Measurements from ENCODE around the gene MAP6. TPM values are rescaled to one million over a fixed set of nuclear protein-coding genes. Genes with fewer than 3 reads are reported as not detected.

Gene MAP6
- total and polyA plus RNA-seq, 9 of the 15 experiments (the other 6 are each of a cell fraction or from before 2014, with no cell fraction given): not detected

GRCh38 chr11:75589933-75590332, 78.9 kb downstream of the MAP6 start (continued):
- TF ChIP-seq ZNF407 (IDR thresholded peaks at IDR 0.05; ENCODE audit: low read depth) (peak; percentile 63; the same call in 1 of the 2 replicates), SMARCC2 (IDR thresholded peaks at IDR 0.05; ENCODE audit: low read depth) (peak; percentile 94), DPF2 (IDR thresholded peaks at IDR 0.05) (peak; percentile 99), CCAR2 (IDR thresholded peaks at IDR 0.05; ENCODE audit: low read depth, low read length) (no peak), MTF1 (CRISPR knock-in tag; IDR thresholded peaks at IDR 0.05; ENCODE audit: borderline replicate concordance) (no peak), MCM7 (IDR thresholded peaks at IDR 0.05) (no peak), TCF3 (CRISPR knock-in tag; IDR thresholded peaks at IDR 0.05) (peak; percentile 100), RHOXF2B (CRISPR knock-in tag; conservative IDR thresholded peaks at IDR 0.05) (no peak), CSDE1 (IDR thresholded peaks at IDR 0.05) (no peak), ZNF146 (CRISPR knock-in tag; IDR thresholded peaks at IDR 0.05; ENCODE audit: unreplicated experiment) (no peak), EGR1 (conservative IDR thresholded peaks at IDR 0.05) (no peak), MXI1 (IDR thresholded peaks at IDR 0.05; ENCODE audit: low read depth, low read length) (peak; percentile 71; the same call in 1 of the 2 replicates), SMAD4 (CRISPR knock-in tag; conservative IDR thresholded peaks at IDR 0.05) (peak; percentile 81), CBX2 (IDR thresholded peaks at IDR 0.05; ENCODE audit: insufficient read depth, low read length, poor library complexity, severe bottlenecking) (no peak), FUS (optimal IDR thresholded peaks at IDR 0.05; ENCODE audit: low read depth, low read length) (no peak)
- TF ChIP-seq, protein P1, sequence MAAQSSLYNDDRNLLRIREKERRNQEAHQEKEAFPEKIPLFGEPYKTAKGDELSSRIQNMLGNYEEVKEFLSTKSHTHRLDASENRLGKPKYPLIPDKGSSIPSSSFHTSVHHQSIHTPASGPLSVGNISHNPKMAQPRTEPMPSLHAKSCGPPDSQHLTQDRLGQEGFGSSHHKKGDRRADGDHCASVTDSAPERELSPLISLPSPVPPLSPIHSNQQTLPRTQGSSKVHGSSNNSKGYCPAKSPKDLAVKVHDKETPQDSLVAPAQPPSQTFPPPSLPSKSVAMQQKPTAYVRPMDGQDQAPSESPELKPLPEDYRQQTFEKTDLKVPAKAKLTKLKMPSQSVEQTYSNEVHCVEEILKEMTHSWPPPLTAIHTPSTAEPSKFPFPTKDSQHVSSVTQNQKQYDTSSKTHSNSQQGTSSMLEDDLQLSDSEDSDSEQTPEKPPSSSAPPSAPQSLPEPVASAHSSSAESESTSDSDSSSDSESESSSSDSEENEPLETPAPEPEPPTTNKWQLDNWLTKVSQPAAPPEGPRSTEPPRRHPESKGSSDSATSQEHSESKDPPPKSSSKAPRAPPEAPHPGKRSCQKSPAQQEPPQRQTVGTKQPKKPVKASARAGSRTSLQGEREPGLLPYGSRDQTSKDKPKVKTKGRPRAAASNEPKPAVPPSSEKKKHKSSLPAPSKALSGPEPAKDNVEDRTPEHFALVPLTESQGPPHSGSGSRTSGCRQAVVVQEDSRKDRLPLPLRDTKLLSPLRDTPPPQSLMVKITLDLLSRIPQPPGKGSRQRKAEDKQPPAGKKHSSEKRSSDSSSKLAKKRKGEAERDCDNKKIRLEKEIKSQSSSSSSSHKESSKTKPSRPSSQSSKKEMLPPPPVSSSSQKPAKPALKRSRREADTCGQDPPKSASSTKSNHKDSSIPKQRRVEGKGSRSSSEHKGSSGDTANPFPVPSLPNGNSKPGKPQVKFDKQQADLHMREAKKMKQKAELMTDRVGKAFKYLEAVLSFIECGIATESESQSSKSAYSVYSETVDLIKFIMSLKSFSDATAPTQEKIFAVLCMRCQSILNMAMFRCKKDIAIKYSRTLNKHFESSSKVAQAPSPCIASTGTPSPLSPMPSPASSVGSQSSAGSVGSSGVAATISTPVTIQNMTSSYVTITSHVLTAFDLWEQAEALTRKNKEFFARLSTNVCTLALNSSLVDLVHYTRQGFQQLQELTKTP (IDR thresholded peaks at IDR 0.05; ENCODE audit: low read depth in 1 of 2, partially characterized antibody in 2 of 2): peak in 1 of 2 experiments; percentile 60

Data from K562 (cell line).